ENCODE data around the gene SAMD4B. TPM values are rescaled to one million over a fixed set of nuclear protein-coding genes. Genes with fewer than 3 reads are reported as not detected.

Gene SAMD4B
- total and polyA plus RNA-seq, 9 of the 15 experiments (the other 6 are each of a cell fraction or from before 2014, with no cell fraction given): 3.4 to 90.5 (median 38.0) TPM

DNA sequence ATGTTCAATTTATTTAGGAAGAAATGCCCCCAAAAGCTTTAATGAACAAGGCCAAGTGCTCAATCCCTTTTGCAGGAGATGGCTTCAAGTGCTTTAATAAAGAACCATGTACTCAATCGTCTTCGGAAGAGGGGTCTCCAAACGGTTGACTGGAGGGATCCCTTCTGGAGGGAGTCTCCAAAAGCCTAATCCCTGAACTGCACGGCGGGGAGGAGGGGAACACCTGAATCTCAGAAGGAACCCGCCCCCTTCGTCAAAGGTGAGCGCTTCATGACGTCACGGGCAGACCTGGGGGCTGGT is 48.2 kb downstream of the SAMD4B start:
- FAIRE-seq (no peak), ATAC-seq (no peak), DNase-seq (ENCODE audit: extremely low read depth in 1 of 4, low spot score in 3 of 4) (no peak)
- H3K36me3 ChIP-seq (ENCODE audit: control insufficient read depth, insufficient read depth, low read length): peaks cover 61% of the 10 kb centered on the region
- BruUV-seq (replicated peaks): no TSS peak
- ChIA-PET CTCF (ENCODE audit: low intra/inter-chr PET ratio) (no interaction called here), POLR2A (interaction anchor here (0.6 to 2.3 kb wide), 22 partner anchors 8 to 541 kb away, joined by 3 to 25 read pairs (median 4); partner anchors contain the start of genes PLEKHG2, RPS16 and ZFP36)
- WGBS (ENCODE audit: insufficient coverage, low coverage, missing lambda C conversion rate): 0% methylated on average over 10 of the region's 10 CpGs
- H2AFZ ChIP-seq (ENCODE audit: low read depth, low read length): peak overlapping the region; percentile 99
- intact Hi-C loops (cut with micrococcal nuclease): loop anchor here (2.0 kb wide), 2 partner anchors 46 to 54 kb away; partner anchors contain the start of gene SUPT5H
- no peaks in the 10 kb centered on the region for H3K27me3 ChIP-seq (ENCODE audit: control insufficient read depth in 2 of 2, insufficient read depth in 2 of 2, low read length in 2 of 2)
- peaks cover 27% of the 10 kb centered on the region for H3K79me2 ChIP-seq (ENCODE audit: control insufficient read depth, insufficient read depth, low read length)
- peak overlapping the region; percentile 96 to 97 for H3K9ac ChIP-seq (ENCODE audit: insufficient read depth in 1 of 2, low read depth in 2 of 2, low read length in 2 of 2)
- H3K4me2 ChIP-seq (ENCODE audit: insufficient read depth, low read length): peak overlapping the region; percentile 97
- H3K4me3 ChIP-seq: peak overlapping the region; percentile 95
- no peaks in the 10 kb centered on the region for H3K9me1 ChIP-seq (ENCODE audit: control insufficient read depth, insufficient read depth, low read length)
- 0 out of 2 replicates have a peak, but pooled peaks cover 1% of the 10 kb centered on the region for H4K20me1 ChIP-seq (replicated peaks; ENCODE audit: control insufficient read depth, insufficient read depth, low read length)
- peaks cover 11 to 18% of the 10 kb centered on the region in 2 experiments for H3K4me1 ChIP-seq (replicated peaks in 1 of 2; ENCODE audit: control insufficient read depth in 2 of 2, insufficient read depth in 2 of 2, low read length in 2 of 2)
- peak overlapping the region; percentile 99 for H3K27ac ChIP-seq (ENCODE audit: extremely low read depth, low read depth, low read length)
- in situ Hi-C loops (cut with MboI): no loop called here
- no peaks in the 10 kb centered on the region for H3K9me3 ChIP-seq (replicated peaks; ENCODE audit: control insufficient read depth, insufficient read depth, low read depth, low read length)
- TF ChIP-seq HDGF (IDR thresholded peaks at IDR 0.05): no peak
- TF ChIP-seq, protein P1, sequence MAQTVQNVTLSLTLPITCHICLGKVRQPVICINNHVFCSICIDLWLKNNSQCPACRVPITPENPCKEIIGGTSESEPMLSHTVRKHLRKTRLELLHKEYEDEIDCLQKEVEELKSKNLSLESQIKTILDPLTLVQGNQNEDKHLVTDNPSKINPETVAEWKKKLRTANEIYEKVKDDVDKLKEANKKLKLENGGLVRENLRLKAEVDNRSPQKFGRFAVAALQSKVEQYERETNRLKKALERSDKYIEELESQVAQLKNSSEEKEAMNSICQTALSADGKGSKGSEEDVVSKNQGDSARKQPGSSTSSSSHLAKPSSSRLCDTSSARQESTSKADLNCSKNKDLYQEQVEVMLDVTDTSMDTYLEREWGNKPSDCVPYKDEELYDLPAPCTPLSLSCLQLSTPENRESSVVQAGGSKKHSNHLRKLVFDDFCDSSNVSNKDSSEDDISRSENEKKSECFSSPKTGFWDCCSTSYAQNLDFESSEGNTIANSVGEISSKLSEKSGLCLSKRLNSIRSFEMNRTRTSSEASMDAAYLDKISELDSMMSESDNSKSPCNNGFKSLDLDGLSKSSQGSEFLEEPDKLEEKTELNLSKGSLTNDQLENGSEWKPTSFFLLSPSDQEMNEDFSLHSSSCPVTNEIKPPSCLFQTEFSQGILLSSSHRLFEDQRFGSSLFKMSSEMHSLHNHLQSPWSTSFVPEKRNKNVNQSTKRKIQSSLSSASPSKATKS (CRISPR knock-in tag; IDR thresholded peaks at IDR 0.05): 0 out of 2 replicates have a peak, but pooled peaks have one; percentile 25
- no peak for TF ChIP-seq ZMIZ1 (IDR thresholded peaks at IDR 0.05; ENCODE audit: low read depth in 2 of 2, low read length in 2 of 2)
- peak; percentile 65; the same call in 1 of the 2 replicates for TF ChIP-seq ZBTB1 (CRISPR knock-in tag; IDR thresholded peaks at IDR 0.05; ENCODE audit: borderline replicate concordance, low read depth)
- no peak for TF ChIP-seq FUS (optimal IDR thresholded peaks at IDR 0.05; ENCODE audit: low read depth, low read length)
- TF ChIP-seq STAT5B (CRISPR knock-in tag; IDR thresholded peaks at IDR 0.05): no peak
- no peak for TF ChIP-seq ZNF146 (CRISPR knock-in tag; IDR thresholded peaks at IDR 0.05; ENCODE audit: unreplicated experiment)
- TF ChIP-seq CEBPB (tag; IDR thresholded peaks at IDR 0.05): no peak
- no peak for TF ChIP-seq SRSF7 (optimal IDR thresholded peaks at IDR 0.05; ENCODE audit: low read depth, low read length)
- no peak for TF ChIP-seq THRAP3 (IDR thresholded peaks at IDR 0.05; ENCODE audit: borderline replicate concordance)
- TF ChIP-seq BDP1 (IDR thresholded peaks at IDR 0.05; ENCODE audit: insufficient read depth, insufficient read length): no peak
- TF ChIP-seq, protein P2, sequence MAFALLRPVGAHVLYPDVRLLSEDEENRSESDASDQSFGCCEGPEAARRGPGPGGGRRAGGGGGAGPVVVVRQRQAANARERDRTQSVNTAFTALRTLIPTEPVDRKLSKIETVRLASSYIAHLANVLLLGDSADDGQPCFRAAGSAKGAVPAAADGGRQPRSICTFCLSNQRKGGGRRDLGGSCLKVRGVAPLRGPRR (CRISPR knock-in tag; IDR thresholded peaks at IDR 0.05): no peak
- TF ChIP-seq HNRNPL (IDR thresholded peaks at IDR 0.05; ENCODE audit: low read depth, low read length): no peak
- no peak for TF ChIP-seq HDAC6 (IDR thresholded peaks at IDR 0.05; ENCODE audit: low read depth, low read length)
- TF ChIP-seq ZNF561 (CRISPR knock-in tag; conservative IDR thresholded peaks at IDR 0.05): no peak
- TF ChIP-seq, protein P3, sequence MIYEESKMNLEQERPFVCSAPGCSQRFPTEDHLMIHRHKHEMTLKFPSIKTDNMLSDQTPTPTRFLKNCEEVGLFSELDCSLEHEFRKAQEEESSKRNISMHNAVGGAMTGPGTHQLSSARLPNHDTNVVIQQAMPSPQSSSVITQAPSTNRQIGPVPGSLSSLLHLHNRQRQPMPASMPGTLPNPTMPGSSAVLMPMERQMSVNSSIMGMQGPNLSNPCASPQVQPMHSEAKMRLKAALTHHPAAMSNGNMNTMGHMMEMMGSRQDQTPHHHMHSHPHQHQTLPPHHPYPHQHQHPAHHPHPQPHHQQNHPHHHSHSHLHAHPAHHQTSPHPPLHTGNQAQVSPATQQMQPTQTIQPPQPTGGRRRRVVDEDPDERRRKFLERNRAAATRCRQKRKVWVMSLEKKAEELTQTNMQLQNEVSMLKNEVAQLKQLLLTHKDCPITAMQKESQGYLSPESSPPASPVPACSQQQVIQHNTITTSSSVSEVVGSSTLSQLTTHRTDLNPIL (CRISPR knock-in tag; IDR thresholded peaks at IDR 0.05): no peak
- TF ChIP-seq KHSRP (IDR thresholded peaks at IDR 0.05): peak; percentile 79

All from K562 (cell line).